K562 (cell line): Measurements from ENCODE around the gene RXRB. TPM values are rescaled to one million over a fixed set of nuclear protein-coding genes. Genes with fewer than 3 reads are reported as not detected.

Experiments used
- ATAC-seq: fragments of 200-7000 bp; cut with Tn5 transposase; 3 replicates; pipeline ENCODE4 v1.9.1; 2020; ENCODE audit warnings: moderate library complexity
- BruUV-seq: library from RNA; stranded (reverse); fragments of 400-500 nt; replicated peaks from 2 replicates; lab custom pipeline; 2021; lab: Mats Ljungman, UMichigan
- CTCF ChIA-PET: fragments of 300-600 bp; formaldehyde crosslinking; extraction: SDS; loops from one replicate; lab custom pipeline; 2021; ENCODE audit warnings: low intra/inter-chr PET ratio; lab: Yijun Ruan, JAX
- POLR2A ChIA-PET: fragments of 300-600, 350-650 bp; sonication (Branson Sonifier 250); formaldehyde crosslinking; extraction: SDS; loops from one replicate; lab custom pipeline; 2021; ENCODE audit warnings: antibody characterized with exemption, inconsistent platforms; lab: Yijun Ruan, JAX
- DNase-seq, 4 experiments: peaks; one replicate each; pipeline versions ENCODE4 v3.0.0 to v3.0.0-alpha.2; 2011 to 2018; ENCODE audit warnings: low spot score in 3 of 4, mixed read lengths in 3 of 4; ENCODE audit errors: extremely low read depth in 1 of 4
- FAIRE-seq: peaks from 2 replicates; lab custom pipeline; 2011; peaks lifted over from hg19 to GRCh38; lab: Jason Lieb, UNC
- H2AFZ ChIP-seq: 2 replicates; pipeline ENCODE4 v1.6.0; 2011; ENCODE audit warnings: low read depth, low read length, control low read depth, inconsistent platforms
- H3K27ac ChIP-seq: fragments of 200-600 bp; 3 replicates; pipeline ENCODE4 v1.8.0; 2011; ENCODE audit warnings: low read depth, mild to moderate bottlenecking, control low read depth, inconsistent platforms, low read length, moderate library complexity, mixed read lengths; ENCODE audit errors: extremely low read depth
- H3K27me3 ChIP-seq, 2 experiments: fragments of 300-600 bp in 1 of 2; 2 replicates in 1 of 2; 3 replicates in 1 of 2; pipeline versions ENCODE4 v1.6.0 to v1.8.0; 2011; ENCODE audit warnings: inconsistent platforms in 2 of 2, low read length in 2 of 2, mild to moderate bottlenecking in 1 of 2, mixed read lengths in 1 of 2, moderate library complexity in 1 of 2; ENCODE audit not compliant: control insufficient read depth in 2 of 2, insufficient read depth in 2 of 2
- H3K36me3 ChIP-seq: fragments of 300-600 bp; 3 replicates; pipeline ENCODE4 v1.8.0; 2011; ENCODE audit warnings: mild to moderate bottlenecking, low read length, inconsistent platforms; ENCODE audit not compliant: control insufficient read depth, insufficient read depth
- H3K4me1 ChIP-seq, 2 experiments: fragments of 200-600 bp in 1 of 2; replicated peaks in 1 of 2; 2 replicates in 1 of 2; 3 replicates in 1 of 2; pipeline versions ENCODE4 v1.5.1 to v1.8.0; 2011; ENCODE audit warnings: inconsistent platforms in 2 of 2, low read length in 2 of 2, mild to moderate bottlenecking in 1 of 2, mixed read lengths in 1 of 2, moderate library complexity in 1 of 2; ENCODE audit not compliant: control insufficient read depth in 2 of 2, insufficient read depth in 2 of 2
- H3K4me2 ChIP-seq: 2 replicates; pipeline ENCODE4 v1.6.1; 2011; ENCODE audit warnings: low read length, control low read depth, inconsistent platforms, mixed read lengths; ENCODE audit not compliant: insufficient read depth
- H3K4me3 ChIP-seq: fragments of 200-600 bp; sonication (generic), shearing (Covaris generic); 2 replicates; pipeline ENCODE4 v1.5.1; 2016; ENCODE audit warnings: control low read depth, inconsistent platforms
- H3K79me2 ChIP-seq: fragments of 200-600 bp; 3 replicates; pipeline ENCODE4 v1.8.0; 2011; ENCODE audit warnings: low read length, inconsistent platforms; ENCODE audit not compliant: control insufficient read depth, insufficient read depth
- H3K9ac ChIP-seq, 2 experiments: 2 replicates each; pipeline versions ENCODE4 v1.6.0 to v1.6.1; 2011; ENCODE audit warnings: low read depth in 2 of 2, low read length in 2 of 2, control low read depth in 1 of 2, inconsistent platforms in 1 of 2, mild to moderate bottlenecking in 1 of 2, mixed read lengths in 1 of 2; ENCODE audit not compliant: insufficient read depth in 1 of 2
- H3K9me1 ChIP-seq: one replicate; pipeline ENCODE4 v1.6.0; 2011; ENCODE audit warnings: inconsistent platforms, mild to moderate bottlenecking, low read length, moderate library complexity; ENCODE audit not compliant: control insufficient read depth, insufficient read depth
- H3K9me3 ChIP-seq: replicated peaks from 2 replicates; pipeline ENCODE4 v1.5.1; 2011; ENCODE audit warnings: low read depth, low read length, inconsistent platforms; ENCODE audit not compliant: control insufficient read depth, insufficient read depth
- H4K20me1 ChIP-seq: replicated peaks from 2 replicates; pipeline ENCODE4 v1.6.1; 2011; ENCODE audit warnings: low read length, inconsistent platforms, mixed read lengths; ENCODE audit not compliant: control insufficient read depth, insufficient read depth
- ARNT ChIP-seq, 2 experiments: fragments of 450-650 bp; IDR thresholded peaks; 2 replicates each; pipeline ENCODE4 v1.6.1; 2016; ENCODE audit warnings: mild to moderate bottlenecking in 1 of 2
- FOSL1 ChIP-seq: fragments of 200-800 bp; sonication (Bioruptor generic); conservative IDR thresholded peaks from 2 replicates; pipeline ENCODE4 v1.6.1; 2016; ENCODE audit warnings: missing genetic modification characterization, missing compliant biosample characterization
- FOXP4 ChIP-seq: sonication (generic); formaldehyde crosslinking; IDR thresholded peaks from 2 replicates; pipeline ENCODE4 v1.8.0; 2022; ENCODE audit warnings: mild to moderate bottlenecking, missing genetic modification reagents, borderline replicate concordance
- GTF2A2 ChIP-seq: IDR thresholded peaks from 2 replicates; pipeline ENCODE4 v1.6.1; 2016; ENCODE audit warnings: mild to moderate bottlenecking, missing genetic modification characterization, missing compliant biosample characterization
- MAX ChIP-seq: sonication (generic); formaldehyde crosslinking; IDR thresholded peaks from 2 replicates; pipeline ENCODE4 v1.9.0; 2022; ENCODE audit warnings: mild to moderate bottlenecking, missing genetic modification reagents
- SETDB1 ChIP-seq: IDR thresholded peaks from one replicate; pipeline ENCODE4 v1.6.1; 2012; ENCODE audit warnings: low read length, control low read depth, inconsistent platforms
- ZNF316 ChIP-seq: fragments of 450-650 bp; IDR thresholded peaks from 2 replicates; pipeline ENCODE4 v1.6.1; 2016
- ZNF354B ChIP-seq: fragments of 250-450 bp; sonication (Bioruptor Pico); IDR thresholded peaks from 2 replicates; pipeline ENCODE4 v1.4.0; 2020
- WGBS: fragments of 100-300 bp; shearing (Covaris generic); methylation state at CpG from one replicate; pipeline ENCODE4 v1.1.6; 2016; ENCODE audit warnings: low coverage, mixed read lengths; ENCODE audit not compliant: insufficient coverage; ENCODE audit errors: missing lambda C conversion rate; 5-methylcytosine and 5-hydroxymethylcytosine counted together
- in situ Hi-C: fragments of 300-500 bp; cut with MboI; formaldehyde crosslinking; loops from 4 replicates; pipeline ENCODE4 v1.15.0; 2018; ENCODE audit warnings: inconsistent platforms, mixed read lengths
- intact Hi-C: fragments of 100-400 bp; cut with micrococcal nuclease; formaldehyde crosslinking; loops from 2 replicates; pipeline ENCODE4 v1.14.2; 2022
- polyA plus RNA-seq, 8 experiments: library from polyadenylated mRNA; depleted of rRNA in 4 of 8; stranded (reverse) in 5 of 8; unstranded in 3 of 8; fragments of >200 nt; fragmentation: Nextera tagmentation in 2 of 8; fragmentation: Illumina TruSeq in 1 of 8; extraction: Ambion mirVana in 2 of 8; extraction: Trizol in 1 of 8; gene quantifications; 2 replicates each; pipeline versions ENCODE4 v1.2.1 to v1.2.3, GENCODE V29; 2011 to 2014; ENCODE audit warnings: inconsistent platforms in 1 of 8, missing spikeins in 1 of 8
- total RNA-seq, 7 experiments: library from RNA; depleted of rRNA in 6 of 7; stranded (reverse); fragments of >200 nt in 6 of 7; fragmentation: Illumina TruSeq in 2 of 7; extraction: Trizol in 2 of 7; gene quantifications; 2 replicates each; pipeline versions ENCODE4 v1.2.1 to v1.2.3, GENCODE V29; 2011 to 2021; ENCODE audit warnings: low replicate concordance in 1 of 7
- TF ChIP-seq, protein P1 (sequence below), 2 experiments: IDR thresholded peaks; 2 replicates each; pipeline ENCODE4 v1.6.1; 2011; ENCODE audit warnings: borderline replicate concordance in 1 of 2, control low read depth in 1 of 2, low read depth in 1 of 2, low read length in 1 of 2, mild to moderate bottlenecking in 1 of 2, mixed read lengths in 1 of 2, moderate library complexity in 1 of 2; ENCODE audit not compliant: insufficient read depth in 1 of 2, insufficient read length in 1 of 2, poor library complexity in 1 of 2, severe bottlenecking in 1 of 2; ENCODE audit errors: extremely low read depth in 1 of 2

RXRB gene
- total and polyA plus RNA-seq, 9 of the 15 experiments (the other 6 are each of a cell fraction or from before 2014, with no cell fraction given) = 0.76 to 35.5 (median 18.4) TPM

- FAIRE-seq (no peak), ATAC-seq (no peak), DNase-seq (no peak)
- Histone ChIP-seq H3K4me3 (no peak overlapping the region), H3K9me3 (no peaks in the 10 kb centered on the region), H4K20me1 (no peaks in the 10 kb centered on the region), H3K27me3 (peaks cover 27 to 33% of the 10 kb centered on the region in 2 experiments; a peak in 4 of 5 replicates), H3K4me1 (peaks cover 0 to 21% of the 10 kb centered on the region in 2 experiments; a peak in 3 of 5 replicates), H2AFZ (no peak overlapping the region), H3K9me1 (no peaks in the 10 kb centered on the region), H3K4me2 (no peak overlapping the region), H3K27ac (no peak overlapping the region), H3K36me3 (peaks cover 3% of the 10 kb centered on the region; the same call in 1 of the 3 replicates), H3K79me2 (no peaks in the 10 kb centered on the region), H3K9ac (0 out of 4 replicates have a peak overlapping the region, but pooled peaks of 1 of the 2 experiments have one; percentile 54)
- ChIA-PET POLR2A (interaction anchor here (1.2 kb wide), 2 partner anchors 82 to 217 kb away, joined by 3 to 4 read pairs; partner anchors contain the start of genes RPS18 and VPS52), CTCF (no interaction called here)
- 7% methylated on average over 6 of the region's 8 CpGs for WGBS
- intact Hi-C loops (no loop called here), in situ Hi-C loops (no loop called here)
- TF ChIP-seq, protein P1, sequence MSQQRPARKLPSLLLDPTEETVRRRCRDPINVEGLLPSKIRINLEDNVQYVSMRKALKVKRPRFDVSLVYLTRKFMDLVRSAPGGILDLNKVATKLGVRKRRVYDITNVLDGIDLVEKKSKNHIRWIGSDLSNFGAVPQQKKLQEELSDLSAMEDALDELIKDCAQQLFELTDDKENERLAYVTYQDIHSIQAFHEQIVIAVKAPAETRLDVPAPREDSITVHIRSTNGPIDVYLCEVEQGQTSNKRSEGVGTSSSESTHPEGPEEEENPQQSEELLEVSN (IDR thresholded peaks at IDR 0.05; ENCODE audit: borderline replicate concordance in 1 of 2, extremely low read depth in 1 of 2, insufficient read depth in 1 of 2, insufficient read length in 1 of 2, low read depth in 1 of 2, low read length in 1 of 2, poor library complexity in 1 of 2, severe bottlenecking in 1 of 2) = no peak
- TF ChIP-seq FOSL1 (tag) (no peak), ARNT (IDR thresholded peaks at IDR 0.05) (no peak), FOXP4 (CRISPR knock-in tag) (no peak), GTF2A2 (no peak), ZNF354B (CRISPR knock-in tag) (no peak), SETDB1 (no peak), ZNF316 (no peak), MAX (CRISPR knock-in tag) (no peak)
- BruUV-seq = no TSS peak
Measured at GRCh38 chr6:33189164-33189563, 11.3 kb downstream of the RXRB start.
